NCI-H510A (cell line): Measurements from ENCODE around the gene PRAME.
"Not testable (repeated sequence)": the region's sequence is repeated elsewhere in the genome, so short reads cannot be mapped to it uniquely, and the experiment has no call there.

Source experiments
- DNase-seq: peaks from one replicate; lab custom pipeline; 2025; lab: John Stamatoyannopoulos, UW

The PRAME gene

DNA sequence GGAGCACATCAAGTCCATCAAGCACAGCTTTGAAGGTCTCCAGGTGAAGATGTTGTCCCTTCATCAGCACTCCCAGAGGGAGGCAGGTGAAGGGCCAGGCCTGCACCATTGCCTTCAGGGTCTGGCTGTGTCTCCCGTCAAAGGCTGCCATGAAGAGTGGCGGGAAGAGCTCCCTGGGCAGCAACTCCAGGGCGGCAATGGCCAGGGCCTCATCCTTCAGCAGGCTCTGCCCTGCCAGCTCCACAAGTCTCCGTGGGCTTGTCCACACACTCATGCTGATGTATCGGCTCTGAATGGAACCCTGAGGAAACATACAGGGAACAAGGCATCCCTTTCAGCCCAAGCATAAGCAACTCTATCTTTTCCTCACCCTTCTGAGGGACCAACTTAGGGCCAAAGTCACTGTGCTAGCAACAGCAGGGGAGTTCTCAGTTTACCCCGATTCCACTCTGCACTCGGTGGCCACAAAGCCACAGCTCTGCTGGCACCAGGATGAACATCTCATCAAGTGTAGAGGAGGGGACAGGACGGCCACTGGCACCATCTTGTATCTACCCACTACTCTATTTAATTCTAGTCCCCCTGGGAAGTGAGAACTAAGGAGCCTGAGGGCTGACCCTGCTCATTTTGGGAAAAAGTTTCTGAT, 8.2 kb downstream of the PRAME start:
- DNase-seq, result no peak

DNA sequence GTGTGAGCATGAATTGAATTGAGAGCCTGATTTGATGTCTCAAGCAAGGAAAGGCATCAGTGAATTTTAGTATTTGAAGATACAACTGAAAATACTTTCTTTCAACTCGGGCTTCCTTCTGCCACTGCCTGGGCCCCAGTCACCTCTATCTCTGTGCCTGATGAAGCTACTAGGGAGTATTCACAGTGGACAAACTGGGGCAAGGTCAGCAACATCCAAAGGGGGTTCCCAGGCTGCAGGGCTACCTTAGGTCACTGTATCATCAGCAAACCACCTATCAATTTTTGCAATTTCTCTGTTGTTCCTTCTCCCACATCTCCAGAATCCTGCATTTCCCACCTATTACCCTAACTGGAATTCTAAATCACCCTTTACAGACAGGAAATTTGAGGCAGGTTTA, 10.2 kb downstream of the PRAME start:
- DNase-seq, result no peak

DNA sequence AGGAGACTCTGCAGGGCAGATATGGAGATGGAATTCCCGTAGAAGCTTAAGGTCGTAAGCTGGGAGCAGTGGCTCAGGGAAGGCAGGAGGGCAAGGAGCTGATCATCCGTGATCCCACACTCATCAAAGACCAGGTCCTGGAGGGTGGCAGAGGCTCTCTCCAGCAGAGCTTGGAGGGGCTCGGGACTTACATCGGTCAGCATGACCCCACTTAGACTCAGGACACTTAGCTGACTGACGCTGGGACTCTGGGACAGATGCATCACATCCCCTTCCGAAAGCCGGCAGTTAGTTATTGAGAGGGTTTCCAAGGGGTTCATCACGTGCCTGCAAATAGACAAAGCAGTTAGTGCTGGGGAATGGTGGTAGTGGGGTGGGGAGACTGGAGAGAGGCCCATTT, 10.7 kb downstream of the PRAME start:
- no peak for DNase-seq

DNA sequence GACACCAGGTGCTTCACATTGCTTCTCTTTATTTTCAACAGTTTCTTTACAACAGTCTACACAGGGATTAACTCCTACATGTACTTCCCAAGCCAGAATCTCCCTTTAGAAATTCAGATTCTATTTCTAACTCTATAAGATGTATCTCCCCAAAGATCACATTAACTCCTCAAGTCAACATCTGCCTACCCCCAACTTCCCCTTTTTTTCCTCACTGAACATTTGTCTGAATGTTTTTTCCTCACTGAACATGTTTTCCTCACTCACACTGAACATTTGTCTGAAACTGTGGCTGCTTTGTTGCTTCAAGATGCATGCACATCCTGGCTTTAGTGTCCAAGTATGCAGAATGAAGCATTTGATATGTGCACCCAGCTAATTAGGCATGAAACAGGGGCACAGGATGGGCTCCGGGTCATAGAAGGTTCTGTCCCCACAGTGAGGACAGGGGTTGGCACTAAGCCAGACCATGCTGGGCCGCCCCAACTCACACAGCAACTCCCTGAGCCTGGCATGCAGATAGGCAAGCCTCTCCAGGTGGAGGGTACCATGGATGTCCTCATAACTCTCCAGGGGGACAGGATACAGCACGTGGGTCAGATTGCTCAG, 11.3 kb downstream of the PRAME start:
- no peak for DNase-seq

DNA sequence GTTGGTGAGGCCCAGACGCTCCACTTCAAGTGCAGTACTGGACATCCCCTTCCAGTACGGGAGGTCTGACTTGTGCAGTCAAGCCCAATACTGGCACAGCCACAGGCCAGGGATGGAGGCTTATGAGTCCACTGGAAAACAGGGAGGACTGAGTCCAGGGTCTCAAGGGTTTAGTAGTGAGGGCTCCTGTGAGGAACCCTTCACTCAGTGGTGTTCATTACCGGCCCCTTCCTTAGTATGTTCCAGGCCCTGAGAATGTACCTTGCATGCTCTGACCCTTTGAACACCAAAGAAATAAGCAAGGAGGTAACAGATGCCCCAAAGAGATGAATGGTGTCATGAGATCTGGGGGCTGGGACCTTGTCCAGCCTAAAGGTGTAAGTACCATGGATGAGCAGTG, 11.8 kb downstream of the PRAME start:
- no peak for DNase-seq

DNA sequence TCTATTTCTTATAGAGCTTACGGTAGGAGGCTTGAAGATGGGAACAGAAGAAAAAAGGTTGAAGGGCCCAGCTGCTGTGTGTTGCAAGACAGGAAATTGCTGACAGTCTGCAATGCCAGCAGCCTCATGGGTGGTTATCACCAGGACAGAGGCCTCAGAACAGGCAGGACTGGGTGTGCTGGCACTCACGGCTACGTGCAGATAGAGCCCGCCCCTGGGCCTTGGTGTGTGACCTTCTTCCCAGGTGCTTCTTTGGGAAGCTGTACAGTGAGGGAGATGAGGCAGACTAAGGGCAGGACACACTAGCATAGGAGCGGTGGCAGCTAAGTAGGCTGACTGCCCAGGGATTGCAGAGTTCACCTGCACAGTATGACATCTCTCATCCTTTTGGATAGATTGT, 12.6 kb downstream of the PRAME start:
- no peak for DNase-seq

DNA sequence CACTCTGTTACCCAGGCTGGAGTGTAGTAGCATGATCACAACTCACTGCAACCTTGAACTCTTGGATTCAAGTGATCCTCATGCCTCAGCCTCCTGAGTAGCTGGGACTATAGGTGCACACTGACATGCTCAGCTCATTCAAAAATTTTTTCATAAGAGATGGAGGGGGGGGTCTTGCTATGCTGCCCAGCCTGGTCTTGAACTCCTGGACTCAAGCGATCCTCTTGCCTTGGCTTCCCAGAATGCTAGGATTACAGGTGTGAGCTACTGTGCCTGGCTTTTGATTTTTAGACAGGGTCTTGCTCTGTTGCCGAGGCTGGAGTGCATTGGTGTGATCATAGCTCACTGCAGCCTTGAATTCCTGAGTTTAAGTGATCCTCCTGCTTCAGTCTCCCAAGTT, 14.0 kb downstream of the PRAME start:
- DNase-seq, result no peak

DNA sequence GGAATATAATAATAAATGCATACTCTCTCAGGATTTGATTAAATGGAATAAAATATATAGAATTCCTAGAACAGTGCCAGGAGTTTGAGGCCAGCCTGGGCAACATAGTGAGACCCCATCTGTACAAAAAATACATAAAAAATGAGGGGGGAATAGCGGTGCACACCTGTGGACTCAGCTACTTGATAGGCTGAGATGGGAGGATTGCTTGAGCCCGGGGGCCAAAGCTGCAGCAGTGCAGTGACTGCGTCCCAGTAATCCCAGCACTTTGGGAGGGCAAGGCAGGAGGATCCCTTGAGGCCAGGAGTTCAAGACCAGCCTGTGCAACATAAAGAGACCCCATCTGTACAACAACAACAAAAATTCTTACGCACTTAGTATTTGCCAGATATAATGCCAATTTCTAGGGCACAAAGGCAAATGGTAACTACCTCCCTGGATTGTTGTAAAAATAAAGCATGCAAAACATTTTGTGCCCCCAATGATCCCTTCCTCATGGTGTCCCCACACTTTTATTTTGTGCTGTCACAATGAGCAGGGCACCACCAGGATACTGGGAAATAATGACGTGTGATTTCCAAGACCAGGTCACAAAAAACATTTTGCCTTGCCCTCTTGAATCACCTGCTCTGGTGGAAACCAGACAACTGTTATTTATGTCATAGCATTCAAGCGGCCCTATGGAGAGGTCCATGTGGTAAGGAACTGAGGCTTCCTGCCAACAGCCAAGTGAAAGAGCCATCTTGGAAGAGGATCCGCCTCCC, 20.7 kb downstream of the PRAME start:
- no peak for DNase-seq

DNA sequence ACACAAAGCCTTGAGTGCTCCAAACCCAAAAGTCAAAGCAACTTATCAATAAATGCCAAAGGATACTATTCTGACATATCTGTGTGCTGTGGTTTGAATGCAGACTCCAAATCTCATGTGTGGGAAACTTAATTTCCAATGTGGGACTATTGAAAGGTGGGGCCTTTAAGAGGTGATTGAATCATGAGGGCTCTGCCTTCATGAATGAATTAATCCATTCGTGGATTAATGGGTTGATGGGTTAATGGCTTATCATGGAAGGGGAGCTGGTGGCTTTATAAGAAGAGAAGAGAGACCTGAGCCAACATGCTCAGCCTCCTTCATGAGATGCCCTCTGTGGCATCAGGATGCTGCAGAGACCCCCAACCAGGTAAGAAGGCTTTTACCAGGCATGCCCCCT, 22.1 kb downstream of the PRAME start:
- no peak for DNase-seq

DNA sequence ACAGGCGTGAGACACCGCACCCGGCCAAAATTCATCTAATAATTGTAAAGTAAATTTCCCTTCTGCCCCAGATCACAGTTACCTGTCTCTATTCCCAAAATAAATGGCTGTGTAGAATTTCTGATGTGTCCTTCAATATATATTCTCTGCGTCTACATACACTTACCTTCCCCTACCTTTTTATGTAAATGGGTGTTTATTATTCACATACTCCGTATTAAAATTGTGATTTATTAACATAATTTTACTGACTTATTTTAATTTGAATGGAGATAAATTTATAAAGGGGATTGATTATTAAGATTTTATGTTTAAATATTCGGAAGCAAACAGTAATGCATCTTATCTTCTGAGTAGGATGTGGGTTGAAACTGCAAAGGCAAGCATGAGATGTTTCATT, 22.6 kb downstream of the PRAME start:
- no peak for DNase-seq

DNA sequence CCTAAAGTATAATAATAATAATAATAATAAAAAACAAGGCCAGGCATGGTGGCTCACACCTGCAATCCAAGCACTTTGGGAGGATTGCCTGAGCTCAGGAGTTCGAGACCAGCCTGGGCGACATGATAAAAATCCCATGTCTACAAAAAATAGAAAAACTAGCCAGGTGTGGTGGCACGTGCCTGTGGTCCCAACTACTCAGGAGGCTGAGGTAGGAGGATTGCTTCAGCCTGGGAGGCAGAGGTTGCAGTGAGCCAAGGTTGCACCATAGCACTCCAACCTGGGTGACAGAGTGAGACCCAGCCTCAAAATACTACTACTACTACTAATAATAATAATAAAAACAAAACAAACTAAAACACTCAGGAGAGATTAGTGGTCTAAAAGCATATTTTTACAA, 23.4 kb downstream of the PRAME start:
- DNase-seq, result no peak

DNA sequence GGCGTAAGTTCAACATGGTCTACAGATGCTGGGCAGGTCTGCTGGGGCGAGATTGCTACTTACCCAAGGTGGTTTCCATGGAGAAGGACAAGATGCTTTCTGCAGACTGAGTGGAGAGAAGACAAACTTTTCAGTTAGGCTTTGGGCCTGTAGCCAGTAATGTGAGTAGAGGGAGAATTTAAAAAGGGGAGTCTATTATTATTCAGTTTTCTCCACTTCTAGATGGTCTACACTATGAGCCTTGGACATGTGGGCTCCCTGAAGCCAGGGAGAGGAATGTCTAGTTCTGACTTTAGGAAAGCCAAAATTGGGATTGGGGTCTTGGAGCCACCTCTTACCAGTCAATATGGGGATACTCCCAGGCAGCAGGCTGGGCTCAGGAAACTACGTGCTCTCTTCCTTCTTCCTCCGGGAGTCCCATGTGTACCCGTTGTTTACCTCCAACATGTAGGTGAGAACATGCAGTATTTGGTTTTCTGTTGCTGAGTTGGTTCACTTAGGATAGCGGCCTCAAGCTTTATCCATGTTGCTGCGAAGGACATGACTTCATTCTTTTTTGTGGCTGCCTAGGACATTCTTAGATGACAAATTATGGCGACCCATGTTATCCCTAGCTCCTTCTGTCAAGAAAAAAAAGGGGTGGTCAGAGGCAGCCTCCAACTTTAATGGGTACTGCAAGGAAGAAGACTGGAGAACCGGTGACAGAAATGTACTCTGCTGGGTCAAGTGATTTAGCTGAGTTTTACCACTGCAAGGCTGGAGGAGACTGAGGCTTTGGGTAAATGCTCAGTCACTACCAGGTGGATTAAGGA, 24.3 kb downstream of the PRAME start:
- DNase-seq, result no peak

DNA sequence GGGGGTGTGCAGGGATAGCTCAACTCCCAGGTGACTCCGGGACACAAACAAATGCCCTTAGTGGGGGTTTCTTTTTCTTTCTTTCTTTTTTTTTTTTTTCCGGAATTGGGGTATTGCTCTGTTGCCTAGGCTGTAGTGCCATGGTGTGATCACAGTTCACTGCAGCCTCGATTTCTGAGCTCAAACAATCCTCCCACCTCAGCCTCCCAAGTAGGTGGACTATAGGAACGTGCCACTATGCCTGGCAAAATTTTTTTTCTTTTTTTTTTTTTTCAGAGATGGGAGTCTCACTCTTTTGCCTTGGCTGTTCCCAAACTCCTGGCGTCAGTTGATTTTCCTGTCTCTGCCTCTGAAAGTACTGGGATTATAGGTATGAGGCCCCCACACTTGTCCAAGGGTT, 25.2 kb downstream of the PRAME start:
- no peak for DNase-seq

DNA sequence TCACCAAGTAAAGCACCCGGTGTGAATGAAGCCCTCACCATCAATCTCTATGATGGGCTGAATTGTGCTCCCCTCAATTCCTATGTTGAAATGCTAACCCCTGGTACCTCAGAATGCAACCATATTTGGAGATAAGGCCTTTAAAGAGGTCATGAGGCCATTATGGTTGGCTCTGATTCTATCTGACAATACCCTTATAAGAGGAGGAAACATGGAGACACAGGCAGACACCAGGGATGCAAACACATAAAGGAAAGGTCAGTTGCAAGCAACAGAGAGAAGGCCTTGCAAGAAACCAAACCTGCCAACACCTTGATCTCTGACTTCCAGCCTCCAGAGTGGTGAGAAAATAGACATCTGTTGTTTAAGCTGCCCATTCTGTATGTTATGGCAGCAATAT, 25.6 kb downstream of the PRAME start:
- no peak for DNase-seq

DNA sequence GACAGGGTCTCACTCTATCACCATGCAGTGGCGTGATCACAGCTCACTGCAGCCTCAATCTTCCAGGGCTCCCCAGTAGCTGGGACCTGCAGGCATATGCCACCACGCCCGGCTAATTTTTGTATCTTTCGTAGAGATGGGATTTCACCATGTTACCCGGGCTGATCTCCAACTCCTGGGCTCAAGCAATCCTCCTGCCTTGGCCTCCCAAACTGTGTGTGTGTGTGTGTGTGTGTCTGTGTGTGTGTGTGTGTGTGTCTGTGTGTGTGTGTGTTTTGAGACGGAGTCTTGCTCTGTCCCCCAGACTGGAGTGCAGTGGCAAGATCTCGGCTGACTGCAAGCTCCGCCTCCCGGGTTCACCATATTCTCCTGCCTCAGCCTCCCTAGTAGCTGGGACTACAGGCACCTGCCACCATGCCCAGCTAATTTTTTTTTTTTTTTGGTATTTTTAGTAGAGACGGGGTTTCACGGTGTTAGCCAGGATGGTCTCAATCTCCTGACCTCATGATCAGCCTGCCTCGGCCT, 26.5 kb downstream of the PRAME start:
- not testable (repeated sequence) for DNase-seq

DNA sequence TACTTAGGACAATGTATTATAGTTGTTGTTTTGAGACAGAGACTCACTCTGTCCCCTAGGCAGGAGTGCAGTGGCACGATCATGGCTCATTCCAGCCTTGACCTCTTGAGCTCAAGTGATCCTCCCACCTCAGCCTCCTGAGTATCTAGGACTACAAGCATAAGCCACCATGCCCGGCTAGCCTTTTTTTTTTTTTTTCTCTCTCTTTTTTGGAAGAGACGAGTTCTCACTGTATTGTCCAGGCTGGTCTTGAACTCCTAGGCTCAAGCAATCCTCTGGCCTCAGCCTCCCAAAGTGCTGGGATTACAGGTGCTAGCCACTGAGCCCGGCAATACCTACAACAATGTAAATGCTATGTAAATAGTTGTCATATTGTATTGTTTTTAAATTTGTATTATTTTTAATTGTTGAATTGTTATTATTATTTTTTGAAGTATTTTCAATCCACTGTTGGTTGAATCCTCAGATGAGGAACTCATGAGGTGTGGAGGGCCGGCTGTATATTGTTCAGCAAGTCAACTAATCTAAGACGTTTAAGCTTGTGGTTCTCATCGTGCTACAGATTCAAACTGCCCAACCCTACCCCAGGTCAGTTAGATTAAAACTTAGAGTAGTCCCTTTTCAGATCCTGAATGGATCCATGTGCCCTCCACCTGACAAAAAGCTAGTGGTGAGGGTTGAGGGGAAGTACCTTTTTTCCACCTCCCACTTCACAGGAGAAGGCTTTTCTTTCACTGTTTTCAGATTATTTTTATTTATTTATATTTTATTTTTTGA, 27.1 kb downstream of the PRAME start:
- DNase-seq, result no peak

DNA sequence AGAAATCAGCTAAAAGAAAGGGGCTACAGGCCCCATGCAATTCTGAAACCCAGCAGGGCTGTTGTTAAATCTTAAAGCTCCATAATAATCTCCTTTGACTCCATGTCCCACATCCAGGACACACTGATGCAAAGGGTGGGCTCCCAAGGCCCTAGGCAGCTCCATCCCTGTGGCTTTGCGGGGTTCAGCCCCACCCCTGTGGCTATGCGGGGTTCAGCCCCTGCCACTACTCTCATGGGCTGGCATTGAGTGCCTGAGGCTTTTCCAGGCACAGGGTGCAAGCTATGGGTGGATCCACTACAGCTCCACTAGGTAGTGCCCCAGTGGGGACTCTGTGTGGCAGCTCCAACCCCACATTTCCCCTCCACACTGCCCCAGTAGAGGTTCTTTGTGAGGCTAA, 30.3 kb downstream of the PRAME start:
- no peak for DNase-seq

DNA sequence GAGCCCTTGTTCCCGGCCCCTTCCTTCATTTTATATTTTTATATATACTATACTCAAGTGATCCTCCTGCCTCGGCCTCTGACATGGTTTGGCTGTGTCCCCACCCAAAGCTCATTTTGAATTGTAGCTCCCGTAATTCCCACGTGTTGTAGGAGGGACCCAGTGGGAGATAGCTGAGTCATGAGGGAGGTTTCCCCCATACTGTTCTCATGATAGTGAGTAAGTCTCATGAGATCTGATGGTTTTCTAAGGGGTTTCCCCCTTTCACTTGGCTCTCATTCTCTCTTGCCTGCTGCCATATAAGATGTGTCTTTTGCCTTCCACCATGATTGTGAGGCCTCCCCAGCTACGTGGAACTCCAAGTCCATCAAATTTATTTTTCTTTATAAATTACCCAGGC, 31.8 kb downstream of the PRAME start:
- DNase-seq, result no peak

DNA sequence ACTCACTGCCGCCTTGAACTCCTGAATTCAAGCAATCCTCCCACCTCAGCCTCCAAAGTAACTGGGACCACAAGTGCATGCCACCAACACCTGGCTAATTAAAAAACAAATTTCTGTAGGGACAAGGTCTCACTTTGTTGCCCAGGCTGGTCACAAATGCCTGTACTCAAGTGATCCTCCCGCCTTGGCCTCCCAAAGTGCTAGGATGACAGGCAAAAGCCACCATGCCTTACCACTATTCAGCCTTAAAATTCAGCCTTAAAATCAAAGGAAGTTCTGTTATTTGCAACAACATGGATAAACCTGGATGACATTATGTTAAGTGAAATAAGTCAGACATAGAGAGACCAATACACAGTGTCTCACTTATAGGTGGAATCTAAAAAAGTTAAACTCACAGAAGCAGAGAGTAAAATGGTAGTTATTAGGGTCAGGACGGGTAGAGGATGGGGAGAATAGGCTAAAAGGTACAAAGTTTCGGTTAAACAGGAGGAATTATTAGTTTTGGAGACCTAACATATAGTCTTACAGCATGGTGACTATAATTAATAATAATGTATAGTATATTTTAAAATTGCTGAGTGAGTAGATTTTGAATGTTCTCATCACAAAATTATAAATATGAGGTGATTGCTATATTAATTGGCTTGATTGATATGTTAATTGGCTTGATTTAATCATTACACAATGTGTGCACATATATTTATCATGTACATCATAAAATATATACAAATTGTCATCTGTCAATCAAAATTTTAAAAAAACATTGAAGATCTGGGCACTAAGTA, 32.7 kb downstream of the PRAME start:
- DNase-seq, result no peak

DNA sequence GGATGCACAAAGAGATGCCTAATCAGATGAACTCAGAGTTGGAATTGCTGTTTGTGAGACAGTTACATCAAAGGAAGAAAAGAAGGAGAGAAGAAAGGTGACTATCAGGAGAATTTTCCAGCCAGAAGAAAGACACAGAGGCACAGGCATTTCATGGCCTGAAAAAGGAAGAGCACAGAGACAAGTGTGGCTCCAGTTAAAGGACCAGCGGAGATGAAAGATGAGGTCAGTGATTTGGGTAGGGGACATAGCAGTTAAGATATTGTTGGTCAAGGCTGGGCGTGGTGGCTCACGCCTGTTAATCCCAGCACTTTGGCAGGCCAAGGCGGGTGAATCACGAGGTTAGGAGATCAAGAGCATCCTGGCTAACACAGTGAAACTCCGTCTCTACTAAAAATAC, 35.6 kb downstream of the PRAME start:
- no peak for DNase-seq

DNA sequence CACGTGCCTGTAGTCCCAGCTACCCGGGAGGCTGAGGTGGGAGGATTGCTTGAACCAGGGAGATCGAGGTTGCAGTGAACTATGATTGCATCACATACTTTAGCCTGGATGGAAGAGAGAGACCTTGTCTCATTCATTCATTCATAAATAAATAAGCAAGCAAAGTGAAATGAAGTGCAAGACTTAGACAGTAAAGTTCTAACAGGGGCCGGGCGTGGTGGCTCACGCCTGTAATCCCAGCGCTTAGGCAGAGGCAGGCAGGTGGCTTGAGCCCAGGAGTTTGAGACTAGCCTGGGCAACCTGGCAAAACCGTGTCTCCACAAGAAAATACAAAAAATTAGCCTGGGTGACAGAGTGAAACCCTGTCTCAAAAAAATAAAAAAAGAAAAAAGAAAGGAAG, 37.4 kb downstream of the PRAME start:
- no peak for DNase-seq
